ENCODE results near the gene PRKN. TPM values are rescaled to one million over a fixed set of nuclear protein-coding genes. Genes with fewer than 3 reads are reported as not detected.

Gene PRKN
- total RNA-seq, 1 experiment from 2014 or later: 0.46 TPM

DNA sequence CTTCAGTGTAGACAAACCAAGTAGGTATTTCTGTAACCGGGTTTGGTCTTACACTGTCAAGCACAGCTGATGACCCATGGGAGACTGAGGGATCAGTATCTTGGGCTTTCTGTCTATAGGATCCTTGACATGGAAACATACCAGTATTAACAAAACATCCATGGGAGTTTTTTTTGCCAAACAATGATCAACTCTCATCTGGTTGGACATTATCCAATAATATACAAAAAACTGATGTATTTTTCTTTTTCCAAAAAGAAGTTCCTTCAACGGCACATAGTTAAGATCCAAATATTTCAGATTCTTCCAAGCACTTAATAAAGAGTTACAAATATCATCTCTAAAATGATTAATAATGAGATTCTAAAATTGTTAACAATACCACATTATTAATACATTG, 459.9 kb downstream of the PRKN start:
- in situ Hi-C loops (cut with HindIII; ENCODE audit: low pct_unique_long_range_greater_than_20kb, low sequenced_read_pairs) (no loop called here), intact Hi-C loops (cut with micrococcal nuclease; ENCODE audit: unreplicated experiment) (no loop called here)
- ChIA-PET CTCF (no interaction called here), POLR2A (no interaction called here)
- Histone ChIP-seq H3K36me3 (ENCODE audit: control insufficient read depth, insufficient read depth, low read length) (no peaks in the 10 kb centered on the region), H3K9me3 (ENCODE audit: control insufficient read depth, insufficient read depth, low read depth, low read length) (no peaks in the 10 kb centered on the region), H3K27ac (ENCODE audit: low read length) (no peak overlapping the region), H3K4me3 (ENCODE audit: low read depth in 2 of 2, low read length in 2 of 2) (no peak overlapping the region), H3K27me3 (ENCODE audit: control insufficient read depth, insufficient read depth, low read length) (no peaks in the 10 kb centered on the region), H3K4me1 (ENCODE audit: control insufficient read depth, insufficient read depth, low read length) (no peaks in the 10 kb centered on the region)
- no peak for DNase-seq (ENCODE audit: low read depth, low spot score)
- ATAC-seq: no peak
- no TSS peak for BruUV-seq (replicated peaks)
- TF ChIP-seq, protein P1, sequence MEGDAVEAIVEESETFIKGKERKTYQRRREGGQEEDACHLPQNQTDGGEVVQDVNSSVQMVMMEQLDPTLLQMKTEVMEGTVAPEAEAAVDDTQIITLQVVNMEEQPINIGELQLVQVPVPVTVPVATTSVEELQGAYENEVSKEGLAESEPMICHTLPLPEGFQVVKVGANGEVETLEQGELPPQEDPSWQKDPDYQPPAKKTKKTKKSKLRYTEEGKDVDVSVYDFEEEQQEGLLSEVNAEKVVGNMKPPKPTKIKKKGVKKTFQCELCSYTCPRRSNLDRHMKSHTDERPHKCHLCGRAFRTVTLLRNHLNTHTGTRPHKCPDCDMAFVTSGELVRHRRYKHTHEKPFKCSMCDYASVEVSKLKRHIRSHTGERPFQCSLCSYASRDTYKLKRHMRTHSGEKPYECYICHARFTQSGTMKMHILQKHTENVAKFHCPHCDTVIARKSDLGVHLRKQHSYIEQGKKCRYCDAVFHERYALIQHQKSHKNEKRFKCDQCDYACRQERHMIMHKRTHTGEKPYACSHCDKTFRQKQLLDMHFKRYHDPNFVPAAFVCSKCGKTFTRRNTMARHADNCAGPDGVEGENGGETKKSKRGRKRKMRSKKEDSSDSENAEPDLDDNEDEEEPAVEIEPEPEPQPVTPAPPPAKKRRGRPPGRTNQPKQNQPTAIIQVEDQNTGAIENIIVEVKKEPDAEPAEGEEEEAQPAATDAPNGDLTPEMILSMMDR (IDR thresholded peaks at IDR 0.05): no peak
- no peak for TF ChIP-seq SIN3A (IDR thresholded peaks at IDR 0.05; ENCODE audit: borderline replicate concordance, insufficient read depth, low read depth, low read length)
- TF ChIP-seq, protein P2, sequence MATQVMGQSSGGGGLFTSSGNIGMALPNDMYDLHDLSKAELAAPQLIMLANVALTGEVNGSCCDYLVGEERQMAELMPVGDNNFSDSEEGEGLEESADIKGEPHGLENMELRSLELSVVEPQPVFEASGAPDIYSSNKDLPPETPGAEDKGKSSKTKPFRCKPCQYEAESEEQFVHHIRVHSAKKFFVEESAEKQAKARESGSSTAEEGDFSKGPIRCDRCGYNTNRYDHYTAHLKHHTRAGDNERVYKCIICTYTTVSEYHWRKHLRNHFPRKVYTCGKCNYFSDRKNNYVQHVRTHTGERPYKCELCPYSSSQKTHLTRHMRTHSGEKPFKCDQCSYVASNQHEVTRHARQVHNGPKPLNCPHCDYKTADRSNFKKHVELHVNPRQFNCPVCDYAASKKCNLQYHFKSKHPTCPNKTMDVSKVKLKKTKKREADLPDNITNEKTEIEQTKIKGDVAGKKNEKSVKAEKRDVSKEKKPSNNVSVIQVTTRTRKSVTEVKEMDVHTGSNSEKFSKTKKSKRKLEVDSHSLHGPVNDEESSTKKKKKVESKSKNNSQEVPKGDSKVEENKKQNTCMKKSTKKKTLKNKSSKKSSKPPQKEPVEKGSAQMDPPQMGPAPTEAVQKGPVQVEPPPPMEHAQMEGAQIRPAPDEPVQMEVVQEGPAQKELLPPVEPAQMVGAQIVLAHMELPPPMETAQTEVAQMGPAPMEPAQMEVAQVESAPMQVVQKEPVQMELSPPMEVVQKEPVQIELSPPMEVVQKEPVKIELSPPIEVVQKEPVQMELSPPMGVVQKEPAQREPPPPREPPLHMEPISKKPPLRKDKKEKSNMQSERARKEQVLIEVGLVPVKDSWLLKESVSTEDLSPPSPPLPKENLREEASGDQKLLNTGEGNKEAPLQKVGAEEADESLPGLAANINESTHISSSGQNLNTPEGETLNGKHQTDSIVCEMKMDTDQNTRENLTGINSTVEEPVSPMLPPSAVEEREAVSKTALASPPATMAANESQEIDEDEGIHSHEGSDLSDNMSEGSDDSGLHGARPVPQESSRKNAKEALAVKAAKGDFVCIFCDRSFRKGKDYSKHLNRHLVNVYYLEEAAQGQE (IDR thresholded peaks at IDR 0.05; ENCODE audit: insufficient read depth in 1 of 2, low read depth in 2 of 2, low read length in 1 of 2): no peak
- no peak for TF ChIP-seq POLR2AphosphoS5 (IDR thresholded peaks at IDR 0.05; ENCODE audit: low read depth, low read length)
- no peak for TF ChIP-seq TCF7L2 (IDR thresholded peaks at IDR 0.05; ENCODE audit: low read depth, low read length)

- intact Hi-C loops (cut with micrococcal nuclease; ENCODE audit: unreplicated experiment) (no loop called here), in situ Hi-C loops (cut with HindIII; ENCODE audit: low pct_unique_long_range_greater_than_20kb, low sequenced_read_pairs) (no loop called here)
- no peak for TF ChIP-seq POLR2AphosphoS5 (IDR thresholded peaks at IDR 0.05; ENCODE audit: low read depth, low read length)
- no peak for TF ChIP-seq TCF7L2 (IDR thresholded peaks at IDR 0.05; ENCODE audit: low read depth, low read length)
- TF ChIP-seq SIN3A (IDR thresholded peaks at IDR 0.05; ENCODE audit: borderline replicate concordance, insufficient read depth, low read depth, low read length): no peak
- TF ChIP-seq, protein P2 (IDR thresholded peaks at IDR 0.05; ENCODE audit: insufficient read depth in 1 of 2, low read depth in 2 of 2, low read length in 1 of 2): no peak
- TF ChIP-seq, protein P1 (IDR thresholded peaks at IDR 0.05): no peak
- ATAC-seq (no peak), DNase-seq (ENCODE audit: low read depth, low spot score) (no peak)
- H3K9me3 ChIP-seq (ENCODE audit: control insufficient read depth, insufficient read depth, low read depth, low read length): no peaks in the 10 kb centered on the region
- no peaks in the 10 kb centered on the region for H3K4me1 ChIP-seq (ENCODE audit: control insufficient read depth, insufficient read depth, low read length)
- no peaks in the 10 kb centered on the region for H3K36me3 ChIP-seq (ENCODE audit: control insufficient read depth, insufficient read depth, low read length)
- H3K27me3 ChIP-seq (ENCODE audit: control insufficient read depth, insufficient read depth, low read length): no peaks in the 10 kb centered on the region
- no TSS peak for BruUV-seq (replicated peaks)
- H3K4me3 ChIP-seq (ENCODE audit: low read depth in 2 of 2, low read length in 2 of 2): no peak overlapping the region
- POLR2A ChIA-PET: interaction anchor here (0.6 kb wide), 1 partner anchor 795 kb away, joined by 3 read pairs; no protein-coding TSS in a partner anchor
- no peak overlapping the region for H3K27ac ChIP-seq (ENCODE audit: low read length)
- CTCF ChIA-PET: no interaction called here
These were observed 460.4 kb downstream of the PRKN start for GRCh38 chr6:162267126-162267525.
